Upper lobe of right lung (tissue), 1 donor: ENCODE measurements around the gene MOV10. TPM values are rescaled to one million over a fixed set of nuclear protein-coding genes. Genes with fewer than 3 reads are reported as not detected.

Experiments used
- ATAC-seq: fragments of 200-7000 bp; cut with Tn5 transposase; one replicate; pipeline ENCODE4 v1.9.1; 2020; ENCODE audit warnings: mild to moderate bottlenecking, moderate library complexity
- DNase-seq: peaks from one replicate; pipeline ENCODE4 v3.0.0-alpha.2; 2020
- H3K27ac ChIP-seq: fragments of 200-600 bp; one replicate; pipeline ENCODE4 v1.8.0; 2022
- H3K27me3 ChIP-seq: fragments of 200-600 bp; one replicate; pipeline ENCODE4 v1.8.0; 2022; ENCODE audit warnings: mild to moderate bottlenecking
- H3K36me3 ChIP-seq: fragments of 200-600 bp; one replicate; pipeline ENCODE4 v1.8.0; 2022
- H3K4me1 ChIP-seq: fragments of 200-600 bp; one replicate; pipeline ENCODE4 v1.8.0; 2022
- H3K4me3 ChIP-seq: fragments of 200-600 bp; one replicate; pipeline ENCODE4 v1.8.0; 2022; ENCODE audit warnings: mild to moderate bottlenecking
- H3K9me3 ChIP-seq: fragments of 200-600 bp; one replicate; pipeline ENCODE4 v1.8.0; 2022
- intact Hi-C: fragments of 100-400 bp; cut with DNase I; formaldehyde crosslinking; loops from one replicate; pipeline ENCODE4 v1.11.0; 2022
- total RNA-seq: library from RNA; stranded (reverse); fragmentation: NEBNext Ultra II Directional; extraction: Animal tissue kit (Norgen Biotek cat#: 25700); gene quantifications from one replicate; pipeline ENCODE4 v1.2.1, GENCODE V29; 2021
- TF ChIP-seq, protein P1 (sequence below): fragments of 200-600 bp; IDR thresholded peaks from one replicate; pipeline ENCODE4 v1.8.0; 2022; ENCODE audit warnings: antibody characterized with exemption
- donor health status: DM: no; HTN: yes; CAD: no; lungs with severe emphysema.

The MOV10 gene
- total RNA-seq, 1 donor from 2014 or later: 62.8 TPM

DNA sequence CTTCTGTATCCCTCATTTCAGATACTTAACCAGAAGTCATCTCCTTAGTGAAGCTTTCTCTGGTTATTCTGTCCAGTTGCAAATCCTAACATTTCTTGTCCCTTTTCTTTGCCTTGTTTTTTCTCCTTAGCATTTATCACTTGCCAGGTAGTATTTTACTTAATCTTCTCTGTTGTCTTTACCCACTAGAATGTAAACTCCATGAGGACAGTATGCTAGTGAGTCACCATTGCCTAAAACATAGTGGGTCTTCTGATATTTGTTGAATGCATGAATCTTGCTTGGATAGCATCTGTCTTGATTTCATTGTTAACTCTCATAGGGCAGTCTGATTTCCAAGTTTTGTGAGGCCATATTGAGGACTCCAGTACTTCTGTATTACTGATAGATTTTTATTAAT lies 45.2 kb upstream of the MOV10 start:
- ATAC-seq (no peak), DNase-seq (no peak)
- TF ChIP-seq, protein P1, sequence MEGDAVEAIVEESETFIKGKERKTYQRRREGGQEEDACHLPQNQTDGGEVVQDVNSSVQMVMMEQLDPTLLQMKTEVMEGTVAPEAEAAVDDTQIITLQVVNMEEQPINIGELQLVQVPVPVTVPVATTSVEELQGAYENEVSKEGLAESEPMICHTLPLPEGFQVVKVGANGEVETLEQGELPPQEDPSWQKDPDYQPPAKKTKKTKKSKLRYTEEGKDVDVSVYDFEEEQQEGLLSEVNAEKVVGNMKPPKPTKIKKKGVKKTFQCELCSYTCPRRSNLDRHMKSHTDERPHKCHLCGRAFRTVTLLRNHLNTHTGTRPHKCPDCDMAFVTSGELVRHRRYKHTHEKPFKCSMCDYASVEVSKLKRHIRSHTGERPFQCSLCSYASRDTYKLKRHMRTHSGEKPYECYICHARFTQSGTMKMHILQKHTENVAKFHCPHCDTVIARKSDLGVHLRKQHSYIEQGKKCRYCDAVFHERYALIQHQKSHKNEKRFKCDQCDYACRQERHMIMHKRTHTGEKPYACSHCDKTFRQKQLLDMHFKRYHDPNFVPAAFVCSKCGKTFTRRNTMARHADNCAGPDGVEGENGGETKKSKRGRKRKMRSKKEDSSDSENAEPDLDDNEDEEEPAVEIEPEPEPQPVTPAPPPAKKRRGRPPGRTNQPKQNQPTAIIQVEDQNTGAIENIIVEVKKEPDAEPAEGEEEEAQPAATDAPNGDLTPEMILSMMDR: no peak
- intact Hi-C loops: loop anchor here (10.0 kb wide), 1 partner anchor 76 kb away; the partner anchor contains the start of gene RHOC
- no peak overlapping the region for H3K4me3 ChIP-seq
- peaks cover 5% of the 10 kb centered on the region for H3K36me3 ChIP-seq
- H3K27ac ChIP-seq: no peak overlapping the region
- no peaks in the 10 kb centered on the region for H3K27me3 ChIP-seq
- no peaks in the 10 kb centered on the region for H3K9me3 ChIP-seq
- peaks cover 37% of the 10 kb centered on the region for H3K4me1 ChIP-seq

GRCh38 chr1:112633628-112634027 lies 40.8 kb upstream of the MOV10 start:
- H3K4me1 ChIP-seq: peaks cover 53% of the 10 kb centered on the region
- DNase-seq: no peak

GRCh38 chr1:112634367-112634766 lies 40.1 kb upstream of the MOV10 start:
- Histone ChIP-seq H3K36me3 (peaks cover 13% of the 10 kb centered on the region), H3K4me3 (no peak overlapping the region), H3K27me3 (no peaks in the 10 kb centered on the region), H3K4me1 (peaks cover 49% of the 10 kb centered on the region), H3K9me3 (no peaks in the 10 kb centered on the region), H3K27ac (no peak overlapping the region)
- TF ChIP-seq, protein P1: no peak
- DNase-seq: no peak
- ATAC-seq: no peak
- intact Hi-C loops: no loop called here

More at GRCh38 chr1:112633628-112634027, 40.8 kb upstream of the MOV10 start:
- Histone ChIP-seq H3K9me3 (no peaks in the 10 kb centered on the region), H3K36me3 (peaks cover 13% of the 10 kb centered on the region), H3K4me3 (no peak overlapping the region), H3K27ac (no peak overlapping the region), H3K27me3 (no peaks in the 10 kb centered on the region)
- no peak for ATAC-seq
- intact Hi-C loops: no loop called here
- TF ChIP-seq, protein P1: no peak

DNA sequence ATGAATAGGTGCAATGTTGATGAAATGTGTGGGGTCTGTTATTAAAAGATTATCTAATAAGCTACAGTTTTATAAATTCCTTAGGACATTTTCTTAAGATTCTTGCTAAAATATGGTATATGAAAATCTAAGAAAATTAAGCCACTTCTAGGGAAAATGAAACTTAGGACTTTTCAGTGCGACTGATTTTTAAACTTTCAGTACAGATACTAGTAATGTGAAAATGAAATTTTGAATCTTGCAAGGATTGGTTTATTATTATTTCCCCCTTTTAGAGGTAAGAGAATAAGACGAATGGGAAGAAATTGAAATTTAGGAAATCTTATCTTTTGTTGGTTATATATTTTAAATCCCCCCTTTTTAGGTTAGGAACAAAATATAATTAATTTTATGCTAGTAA lies 38.4 kb upstream of the MOV10 start:
- no peak overlapping the region for H3K27ac ChIP-seq
- ATAC-seq (no peak), DNase-seq (no peak)
- no peaks in the 10 kb centered on the region for H3K9me3 ChIP-seq
- TF ChIP-seq, protein P1: no peak
- H3K36me3 ChIP-seq: peaks cover 7% of the 10 kb centered on the region
- intact Hi-C loops: no loop called here
- H3K4me3 ChIP-seq: no peak overlapping the region
- peaks cover 49% of the 10 kb centered on the region for H3K4me1 ChIP-seq
- no peaks in the 10 kb centered on the region for H3K27me3 ChIP-seq

GRCh38 chr1:112636597-112637253 lies 37.7 kb upstream of the MOV10 start:
- ATAC-seq (no peak), DNase-seq (no peak)
- H3K4me1 ChIP-seq: peaks cover 50% of the 10 kb centered on the region
- H3K4me3 ChIP-seq: no peak overlapping the region
- H3K9me3 ChIP-seq: no peaks in the 10 kb centered on the region
- H3K27me3 ChIP-seq: no peaks in the 10 kb centered on the region
- H3K27ac ChIP-seq: no peak overlapping the region
- intact Hi-C loops: no loop called here
- peaks cover 7% of the 10 kb centered on the region for H3K36me3 ChIP-seq
- TF ChIP-seq, protein P1: no peak
